T-helper 2 cell (primary cell): ENCODE results near the gene UBE2B.
"Not testable (repeated sequence)": the region's sequence is repeated elsewhere in the genome, so short reads cannot be mapped to it uniquely, and the experiment has no call there.

Experiments
- DNase-seq, 5 experiments: peaks; one replicate each; pipeline versions ENCODE4 v3.0.0 to v3.0.0-alpha.2; 2012 to 2022
- total RNA-seq, 2 donors: gene quantifications; one replicate each; lab custom pipeline; 2026; lab: John Stamatoyannopoulos, UW

Gene UBE2B
- 46.6 to 56.1 reads per million in 2 donors for total RNA-seq

- DNase-seq, result peak; percentile 94 to 100 (median 96)
These were observed at the start of gene UBE2B for GRCh38 chr5:134370871-134371833. UBE2B (plus strand) TSS chr5:134371569; CDS start chr5:134371596, 27 bp downstream.

- no peak for DNase-seq
These were observed 44.0 kb upstream of the UBE2B start for GRCh38 chr5:134327327-134327726.

GRCh38 chr5:134328619-134329018 lies 42.8 kb upstream of the UBE2B start:
- DNase-seq, result no peak

- DNase-seq, result not testable (repeated sequence)
These were observed 34.5 kb upstream of the UBE2B start for GRCh38 chr5:134336833-134337232.

- peak in 1 of 5 experiments; percentile 8 for DNase-seq
These were observed 27.9 kb upstream of the UBE2B start for GRCh38 chr5:134343500-134343899.

- DNase-seq, result not testable (repeated sequence)
These were observed 25.9 kb upstream of the UBE2B start for GRCh38 chr5:134345476-134345875.

GRCh38 chr5:134345996-134346395 lies 25.4 kb upstream of the UBE2B start:
- no peak for DNase-seq

- DNase-seq, result no peak
These were observed 21.9 kb upstream of the UBE2B start for GRCh38 chr5:134349463-134349862.

- DNase-seq, result no peak
These were observed 15.7 kb upstream of the UBE2B start for GRCh38 chr5:134355681-134356080.

- DNase-seq, result no peak
These were observed 5.8 kb upstream of the UBE2B start for GRCh38 chr5:134365604-134366003.

- DNase-seq, result no peak
These were observed 978 bp upstream of the UBE2B start for GRCh38 chr5:134370311-134370870.

GRCh38 chr5:134371834-134372340 lies 518 bp downstream of the UBE2B start:
- DNase-seq, result peak; percentile 12 to 46 (median 15)

- not testable (repeated sequence) for DNase-seq
These were observed 2.3 kb downstream of the UBE2B start for GRCh38 chr5:134373633-134374032.

GRCh38 chr5:134374232-134374631 lies 2.9 kb downstream of the UBE2B start:
- peak in 1 of 5 experiments; percentile 34 for DNase-seq

- DNase-seq, result peak in 1 of 5 experiments; percentile 72
These were observed 9.0 kb downstream of the UBE2B start for GRCh38 chr5:134380346-134380745.

- not testable (repeated sequence) for DNase-seq
These were observed 10.8 kb downstream of the UBE2B start for GRCh38 chr5:134382204-134382603.

GRCh38 chr5:134383980-134384697 lies 12.8 kb downstream of the UBE2B start:
- no peak for DNase-seq

GRCh38 chr5:134387443-134387842 lies 16.1 kb downstream of the UBE2B start:
- no peak for DNase-seq

- no peak for DNase-seq
These were observed 20.9 kb downstream of the UBE2B start for GRCh38 chr5:134392301-134392700.

GRCh38 chr5:134394932-134395331 lies 23.6 kb downstream of the UBE2B start:
- DNase-seq, result no peak

- no peak for DNase-seq
These were observed 24.9 kb downstream of the UBE2B start for GRCh38 chr5:134396274-134396673.

GRCh38 chr5:134397196-134397595 lies 25.8 kb downstream of the UBE2B start:
- no peak for DNase-seq

- no peak for DNase-seq
These were observed 27.3 kb downstream of the UBE2B start for GRCh38 chr5:134398609-134399155.
